Karpas-422 (cell line): ENCODE results near the gene CFAP45. TPM values are rescaled to one million over a fixed set of nuclear protein-coding genes. Genes with fewer than 3 reads are reported as not detected.

ENCODE experiments used
- DNase-seq: peaks from one replicate; pipeline ENCODE4 v3.0.0-alpha.2; 2015
- H2AFZ ChIP-seq: fragments of 200-600 bp; sonication (generic); 2 replicates; pipeline ENCODE4 v1.6.1; 2014; ENCODE audit warnings: antibody characterized with exemption, low read length, mixed read lengths
- H3K27ac ChIP-seq: fragments of 200-600 bp; sonication (generic); 2 replicates; pipeline ENCODE4 v1.5.1; 2014; ENCODE audit warnings: mild to moderate bottlenecking, low read length, moderate library complexity
- H3K27me3 ChIP-seq: fragments of 200-600 bp; sonication (generic); 2 replicates; pipeline ENCODE4 v1.6.1; 2014; ENCODE audit warnings: low read length, mixed read lengths
- H3K36me3 ChIP-seq: fragments of 200-600 bp; sonication (generic); 2 replicates; pipeline ENCODE4 v1.6.1; 2014; ENCODE audit warnings: low read length, mixed read lengths; ENCODE audit not compliant: insufficient read depth
- H3K4me1 ChIP-seq: fragments of 200-600 bp; sonication (generic); 2 replicates; pipeline ENCODE4 v1.6.1; 2014; ENCODE audit warnings: mild to moderate bottlenecking, low read length, mixed read lengths
- H3K4me2 ChIP-seq: fragments of 200-600 bp; sonication (generic); 2 replicates; pipeline ENCODE4 v1.6.1; 2014; ENCODE audit warnings: low read length, low read depth, mild to moderate bottlenecking; ENCODE audit not compliant: poor library complexity, severe bottlenecking
- H3K4me3 ChIP-seq: fragments of 200-600 bp; sonication (generic); 2 replicates; pipeline ENCODE4 v1.5.1; 2014; ENCODE audit warnings: mild to moderate bottlenecking, antibody characterized with exemption, low read length, mixed read lengths
- H3K79me2 ChIP-seq: fragments of 200-600 bp; sonication (generic); 2 replicates; pipeline ENCODE4 v1.6.1; 2014; ENCODE audit warnings: mild to moderate bottlenecking, low read length, mixed read lengths
- H3K9ac ChIP-seq: fragments of 200-600 bp; sonication (generic); 2 replicates; pipeline ENCODE4 v1.6.0; 2014; ENCODE audit warnings: low read length
- H3K9me2 ChIP-seq: fragments of 200-600 bp; sonication (generic), shearing (Covaris generic); replicated peaks from 2 replicates; pipeline ENCODE4 v1.6.0; 2014; ENCODE audit warnings: mild to moderate bottlenecking, low read length, moderate library complexity; ENCODE audit not compliant: insufficient read depth
- H3K9me3 ChIP-seq: fragments of 300-700, 200-600 bp; sonication (generic); 2 replicates; pipeline ENCODE4 v1.6.1; 2014; ENCODE audit warnings: low read length, mixed read lengths
- H4K20me1 ChIP-seq: fragments of 200-600 bp; sonication (generic); 2 replicates; pipeline ENCODE4 v1.6.1; 2014; ENCODE audit warnings: mild to moderate bottlenecking, antibody characterized with exemption, low read length, low read depth; ENCODE audit not compliant: insufficient read depth
- total RNA-seq: library from RNA; depleted of rRNA; stranded (reverse); fragments of >200 nt; shearing (Covaris generic); gene quantifications from 2 replicates; pipeline ENCODE4 v1.2.3, GENCODE V29; 2014; ENCODE audit warnings: low replicate concordance

Gene CFAP45
- total RNA-seq, 1 experiment from 2014 or later, result not detected

GRCh38 chr1:159917533-159918351 lies 17.8 kb upstream of the CFAP45 start:
- Histone ChIP-seq H3K4me2 (no peak overlapping the region), H4K20me1 (peaks cover 25% of the 10 kb centered on the region; the same call in 1 of the 2 replicates), H3K9me2 (no peaks in the 10 kb centered on the region), H3K9me3 (no peaks in the 10 kb centered on the region), H2AFZ (no peak overlapping the region), H3K27ac (no peak overlapping the region), H3K9ac (no peak overlapping the region), H3K27me3 (no peaks in the 10 kb centered on the region), H3K79me2 (peaks cover 22% of the 10 kb centered on the region), H3K36me3 (peaks cover 8% of the 10 kb centered on the region; the same call in 1 of the 2 replicates), H3K4me3 (no peak overlapping the region), H3K4me1 (peaks cover 16% of the 10 kb centered on the region)
- no peak for DNase-seq

GRCh38 chr1:159916242-159917051 lies 16.5 kb upstream of the CFAP45 start:
- Histone ChIP-seq H3K4me1 (peaks cover 3% of the 10 kb centered on the region), H3K4me2 (no peak overlapping the region), H3K36me3 (peaks cover 8% of the 10 kb centered on the region; the same call in 1 of the 2 replicates), H3K9ac (no peak overlapping the region), H3K79me2 (peaks cover 9% of the 10 kb centered on the region), H3K9me3 (no peaks in the 10 kb centered on the region), H3K4me3 (no peak overlapping the region), H2AFZ (no peak overlapping the region), H3K27me3 (no peaks in the 10 kb centered on the region), H4K20me1 (peaks cover 14% of the 10 kb centered on the region; the same call in 1 of the 2 replicates), H3K9me2 (no peaks in the 10 kb centered on the region), H3K27ac (no peak overlapping the region)
- DNase-seq, result no peak

- Histone ChIP-seq H3K9me3 (no peaks in the 10 kb centered on the region), H3K4me3 (no peak overlapping the region), H3K36me3 (peaks cover 6% of the 10 kb centered on the region; the same call in 1 of the 2 replicates), H3K27ac (no peak overlapping the region), H3K9me2 (no peaks in the 10 kb centered on the region), H2AFZ (no peak overlapping the region), H3K9ac (no peak overlapping the region), H3K4me1 (peaks cover 4% of the 10 kb centered on the region), H3K79me2 (peaks cover 2% of the 10 kb centered on the region), H4K20me1 (peaks cover 7% of the 10 kb centered on the region; the same call in 1 of the 2 replicates), H3K4me2 (no peak overlapping the region), H3K27me3 (no peaks in the 10 kb centered on the region)
- DNase-seq, result no peak
Observed at GRCh38 chr1:159915571-159916241, 15.7 kb upstream of the CFAP45 start.

GRCh38 chr1:159914252-159915018 lies 14.5 kb upstream of the CFAP45 start:
- no peak overlapping the region for H3K4me2 ChIP-seq
- no peaks in the 10 kb centered on the region for H3K27me3 ChIP-seq
- H3K36me3 ChIP-seq, result peaks cover under 1% of the 10 kb centered on the region; the same call in 1 of the 2 replicates
- H4K20me1 ChIP-seq, result no peaks in the 10 kb centered on the region
- no peaks in the 10 kb centered on the region for H3K9me2 ChIP-seq
- H2AFZ ChIP-seq, result no peak overlapping the region
- no peak overlapping the region for H3K9ac ChIP-seq
- H3K4me3 ChIP-seq, result no peak overlapping the region
- H3K4me1 ChIP-seq, result peaks cover 12% of the 10 kb centered on the region
- no peak for DNase-seq
- no peaks in the 10 kb centered on the region for H3K79me2 ChIP-seq
- H3K9me3 ChIP-seq, result no peaks in the 10 kb centered on the region
- H3K27ac ChIP-seq, result no peak overlapping the region

- Histone ChIP-seq H3K4me2 (no peak overlapping the region), H3K4me1 (peaks cover 12% of the 10 kb centered on the region), H3K27me3 (no peaks in the 10 kb centered on the region), H4K20me1 (no peaks in the 10 kb centered on the region), H3K9ac (no peak overlapping the region), H3K4me3 (no peak overlapping the region), H3K27ac (no peak overlapping the region), H2AFZ (no peak overlapping the region), H3K79me2 (no peaks in the 10 kb centered on the region), H3K9me2 (no peaks in the 10 kb centered on the region), H3K9me3 (no peaks in the 10 kb centered on the region), H3K36me3 (no peaks in the 10 kb centered on the region)
- no peak for DNase-seq
Observed at GRCh38 chr1:159913451-159914192, 13.7 kb upstream of the CFAP45 start.

- Histone ChIP-seq H3K27ac (no peak overlapping the region), H2AFZ (no peak overlapping the region), H3K27me3 (no peaks in the 10 kb centered on the region), H3K4me2 (no peak overlapping the region), H3K79me2 (no peaks in the 10 kb centered on the region), H3K4me3 (no peak overlapping the region), H3K36me3 (no peaks in the 10 kb centered on the region), H3K9me2 (no peaks in the 10 kb centered on the region), H3K4me1 (peaks cover 12% of the 10 kb centered on the region), H3K9me3 (no peaks in the 10 kb centered on the region), H3K9ac (no peak overlapping the region), H4K20me1 (no peaks in the 10 kb centered on the region)
- DNase-seq, result no peak
Observed at GRCh38 chr1:159911326-159912070, 11.5 kb upstream of the CFAP45 start.
